IMR-90 (cell line): ENCODE results near the gene SRCAP. TPM values are rescaled to one million over a fixed set of nuclear protein-coding genes. Genes with fewer than 3 reads are reported as not detected.

Experiments
- ATAC-seq: fragments of 200-7000 bp; cut with Tn5 transposase; 2 replicates; pipeline ENCODE4 v1.9.1; 2020; ENCODE audit warnings: low read depth, mild to moderate bottlenecking, moderate library complexity
- BruUV-seq: library from RNA; stranded (reverse); fragments of 400-500 nt; replicated peaks from 2 replicates; lab custom pipeline; 2021; lab: Mats Ljungman, UMichigan
- CTCF ChIA-PET: fragments of 300-600 bp; formaldehyde crosslinking; extraction: SDS; loops from one replicate; lab custom pipeline; 2021; ENCODE audit warnings: antibody characterized with exemption; lab: Yijun Ruan, JAX
- POLR2A ChIA-PET: fragments of 300-600 bp; sonication (Branson Sonifier 250); formaldehyde crosslinking; loops from one replicate; lab custom pipeline; 2022; ENCODE audit warnings: antibody characterized with exemption; ENCODE audit not compliant: unreplicated experiment; lab: Charles Lee
- DNase-seq: peaks from one replicate; pipeline ENCODE4 v3.0.0; 2013
- H2AFZ ChIP-seq: replicated peaks from 2 replicates; pipeline ENCODE3; 2013; ENCODE audit warnings: low read length, mild to moderate bottlenecking; ENCODE audit not compliant: poor library complexity
- H2AK5ac ChIP-seq: 2 replicates; pipeline ENCODE4 v1.6.1; 2013; ENCODE audit warnings: low read depth, low read length, inconsistent platforms
- H2AK9ac ChIP-seq: replicated peaks from 2 replicates; pipeline ENCODE3; 2013; ENCODE audit warnings: mild to moderate bottlenecking, low read depth, low read length, moderate library complexity; ENCODE audit not compliant: poor library complexity
- H2BK120ac ChIP-seq: 2 replicates; pipeline ENCODE4 v1.6.1; 2013; ENCODE audit warnings: low read depth, low read length, inconsistent platforms
- H2BK15ac ChIP-seq: 3 replicates; pipeline ENCODE4 v1.6.1; 2013; ENCODE audit warnings: low read depth, low read length, inconsistent platforms
- H2BK20ac ChIP-seq: 2 replicates; pipeline ENCODE4 v1.6.1; 2013; ENCODE audit warnings: low read depth, mild to moderate bottlenecking, inconsistent platforms, low read length, moderate library complexity
- H2BK5ac ChIP-seq: 2 replicates; pipeline ENCODE4 v1.6.1; 2013; ENCODE audit warnings: mild to moderate bottlenecking, low read depth, low read length, inconsistent platforms; ENCODE audit not compliant: poor library complexity, severe bottlenecking
- H3K14ac ChIP-seq: replicated peaks from 2 replicates; pipeline ENCODE4 v1.6.1; 2013; ENCODE audit warnings: low read depth, low read length, inconsistent platforms
- H3K18ac ChIP-seq: 2 replicates; pipeline ENCODE4 v1.6.1; 2013; ENCODE audit warnings: low read depth, low read length, control low read depth
- H3K23ac ChIP-seq: 2 replicates; pipeline ENCODE4 v1.6.1; 2013; ENCODE audit warnings: low read depth, low read length, inconsistent platforms
- H3K27ac ChIP-seq: 2 replicates; pipeline ENCODE4 v1.5.1; 2013; ENCODE audit warnings: mild to moderate bottlenecking, control low read depth, low read length; ENCODE audit not compliant: insufficient read depth
- H3K27me3 ChIP-seq: 2 replicates; pipeline ENCODE4 v1.6.1; 2013; ENCODE audit warnings: low read length; ENCODE audit not compliant: control insufficient read depth, insufficient read depth
- H3K36me3 ChIP-seq: 2 replicates; pipeline ENCODE4 v1.6.1; 2013; ENCODE audit warnings: low read length, mixed read lengths; ENCODE audit not compliant: control insufficient read depth, insufficient read depth
- H3K4ac ChIP-seq: 2 replicates; pipeline ENCODE4 v1.6.1; 2013; ENCODE audit warnings: low read depth, low read length, inconsistent platforms
- H3K4me1 ChIP-seq: 2 replicates; pipeline ENCODE4 v1.6.1; 2013; ENCODE audit warnings: low read length, mixed read lengths; ENCODE audit not compliant: control insufficient read depth, insufficient read depth
- H3K4me2 ChIP-seq: 2 replicates; pipeline ENCODE4 v1.6.1; 2013; ENCODE audit warnings: low read depth, mild to moderate bottlenecking, control low read depth, low read length, moderate library complexity
- H3K4me3 ChIP-seq: 2 replicates; pipeline ENCODE4 v1.5.1; 2013; ENCODE audit warnings: low read depth, mild to moderate bottlenecking, control low read depth, low read length, moderate library complexity; ENCODE audit not compliant: insufficient read depth
- H3K56ac ChIP-seq: 2 replicates; pipeline ENCODE4 v1.6.1; 2013; ENCODE audit warnings: low read length, inconsistent platforms; ENCODE audit not compliant: insufficient read depth; ENCODE audit errors: extremely low read depth
- H3K79me1 ChIP-seq, 2 experiments: 2 replicates each; pipeline ENCODE4 v1.6.1; 2013; ENCODE audit warnings: low read length in 2 of 2, inconsistent platforms in 1 of 2, low read depth in 1 of 2
- H3K9ac ChIP-seq: 2 replicates; pipeline ENCODE4 v1.6.1; 2013; ENCODE audit warnings: low read depth, low read length, control low read depth
- H3K9me1 ChIP-seq: 2 replicates; pipeline ENCODE4 v1.6.1; 2013; ENCODE audit warnings: low read length, inconsistent platforms; ENCODE audit not compliant: insufficient read depth
- H3K9me3 ChIP-seq: 2 replicates; pipeline ENCODE4 v1.6.1; 2013; ENCODE audit warnings: low read length; ENCODE audit not compliant: control insufficient read depth, insufficient read depth
- H4K20me1 ChIP-seq: 2 replicates; pipeline ENCODE4 v1.6.1; 2013; ENCODE audit warnings: low read length, inconsistent platforms; ENCODE audit not compliant: insufficient read depth
- H4K5ac ChIP-seq: 2 replicates; pipeline ENCODE4 v1.6.1; 2013; ENCODE audit warnings: mild to moderate bottlenecking, low read depth, low read length, control low read depth
- H4K8ac ChIP-seq, 2 experiments: 2 replicates each; pipeline ENCODE4 v1.6.1; 2013; ENCODE audit warnings: low read depth in 2 of 2, low read length in 2 of 2, control low read depth in 1 of 2, inconsistent platforms in 1 of 2
- H4K91ac ChIP-seq: 2 replicates; pipeline ENCODE4 v1.6.1; 2013; ENCODE audit warnings: low read depth, low read length, inconsistent platforms; ENCODE audit not compliant: insufficient read depth
- BHLHE40 ChIP-seq: fragments of 150-350 bp; IDR thresholded peaks from 2 replicates; pipeline ENCODE4 v1.6.1; 2016; ENCODE audit warnings: mild to moderate bottlenecking, low read depth, low read length
- CHD1 ChIP-seq: IDR thresholded peaks from 2 replicates; pipeline ENCODE4 v1.6.1; 2012; ENCODE audit warnings: low read depth, low read length, improper control_type of control experiment
- CTCF ChIP-seq: conservative IDR thresholded peaks from 2 replicates; pipeline ENCODE4 v1.5.1; 2012; ENCODE audit warnings: mild to moderate bottlenecking, low read depth, low read length, improper control_type of control experiment
- ELK1 ChIP-seq: fragments of 150-350 bp; IDR thresholded peaks from 2 replicates; pipeline ENCODE4 v1.6.1; 2016; ENCODE audit warnings: low read depth, mild to moderate bottlenecking, low read length, moderate library complexity, borderline replicate concordance
- FOS ChIP-seq: fragments of 150-350 bp; IDR thresholded peaks from 2 replicates; pipeline ENCODE4 v1.6.1; 2016; ENCODE audit warnings: low read depth, low read length
- MAZ ChIP-seq: IDR thresholded peaks from 2 replicates; pipeline ENCODE4 v1.6.1; 2012; ENCODE audit warnings: low read depth, mild to moderate bottlenecking, low read length, improper control_type of control experiment, moderate library complexity, borderline replicate concordance
- NFE2L2 ChIP-seq: fragments of 150-350 bp; IDR thresholded peaks from 2 replicates; pipeline ENCODE4 v1.6.1; 2016; ENCODE audit warnings: low read depth, mild to moderate bottlenecking, low read length
- POLR2A ChIP-seq: IDR thresholded peaks from 2 replicates; pipeline ENCODE4 v1.6.1; 2012; ENCODE audit warnings: mild to moderate bottlenecking, low read depth, low read length
- RCOR1 ChIP-seq: IDR thresholded peaks from 2 replicates; pipeline ENCODE4 v1.6.1; 2012; ENCODE audit warnings: mild to moderate bottlenecking, low read length, improper control_type of control experiment; ENCODE audit not compliant: insufficient replicate concordance
- USF2 ChIP-seq: fragments of 150-350 bp; IDR thresholded peaks from 2 replicates; pipeline ENCODE4 v1.6.1; 2017; ENCODE audit warnings: mild to moderate bottlenecking, antibody characterized with exemption, low read length, low read depth
- WGBS, 2 experiments: methylation state at CpG; one replicate each; pipeline versions ENCODE4 v1.1.5 to v1.1.7; 2013; ENCODE audit warnings: missing lambda C conversion rate in 2 of 2; ENCODE audit not compliant: insufficient read length in 1 of 2; ENCODE audit errors: extremely low coverage in 2 of 2; 5-methylcytosine and 5-hydroxymethylcytosine counted together
- dilution Hi-C: fragments of 300-500 bp; cut with HindIII; formaldehyde crosslinking; loops from one replicate; pipeline ENCODE4 v1.14.3; 2018; ENCODE audit warnings: low sequenced_read_pairs; ENCODE audit not compliant: unreplicated experiment
- in situ Hi-C: fragments of 300-500 bp; cut with MboI; formaldehyde crosslinking; loops from 3 replicates; pipeline ENCODE4 v1.14.3; 2019; ENCODE audit warnings: low sequenced_read_pairs, inconsistent platforms, mixed read lengths
- intact Hi-C: fragments of 100-400 bp; cut with micrococcal nuclease; formaldehyde crosslinking; loops from 2 replicates; pipeline ENCODE4 v1.10.0; 2022
- polyA plus RNA-seq, 3 experiments: library from polyadenylated mRNA; depleted of rRNA; stranded (reverse); fragments of >200 nt; gene quantifications; 2 replicates each; pipeline ENCODE4 v1.2.3, GENCODE V29; 2012; ENCODE audit warnings: low replicate concordance in 1 of 3
- total RNA-seq: library from RNA; depleted of rRNA; stranded (reverse); fragments of >200 nt; gene quantifications from 2 replicates; pipeline ENCODE4 v1.2.3, GENCODE V29; 2012

The SRCAP gene
- total and polyA plus RNA-seq, 2 of the 4 experiments (the other 2 are of a cell fraction): 4.5 to 8.2 TPM

DNA sequence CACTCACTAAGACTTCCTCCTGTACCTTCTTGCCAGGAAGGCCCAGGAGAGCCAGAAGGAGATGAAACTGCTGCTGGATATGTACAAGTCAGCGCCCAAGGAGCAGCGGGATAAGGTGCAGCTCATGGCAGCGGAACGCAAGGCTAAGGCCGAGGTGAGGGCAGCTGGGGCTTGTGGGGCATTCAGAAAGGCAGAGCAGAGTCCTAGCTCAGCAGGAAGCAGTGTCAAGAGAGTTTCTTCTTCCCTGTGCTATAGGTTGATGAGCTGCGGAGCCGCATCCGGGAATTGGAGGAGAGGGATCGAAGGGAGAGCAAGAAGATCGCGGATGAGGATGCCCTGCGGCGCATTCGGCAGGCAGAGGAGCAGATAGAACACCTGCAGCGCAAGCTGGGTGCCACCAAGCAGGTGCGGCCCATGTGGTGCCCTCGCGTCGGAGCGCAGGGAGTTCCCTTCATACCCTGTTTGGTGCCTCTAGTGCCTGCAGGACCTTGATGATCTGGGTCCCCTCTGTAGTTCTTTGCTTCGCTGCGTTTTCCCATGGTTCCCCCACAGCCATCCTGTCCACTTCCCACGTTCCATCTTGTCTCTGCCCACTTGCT lies 69.7 kb downstream of the SRCAP start:
- no peak overlapping the region for H2AFZ ChIP-seq
- no peaks in the 10 kb centered on the region for H3K9me1 ChIP-seq
- no peak for DNase-seq
- in situ Hi-C loops (no loop called here), dilution Hi-C loops (no loop called here), intact Hi-C loops (no loop called here)
- H4K5ac ChIP-seq: no peak overlapping the region
- no peak for TF ChIP-seq BHLHE40
- no peak for TF ChIP-seq CTCF
- TF ChIP-seq ELK1: no peak
- no peak for TF ChIP-seq USF2
- TF ChIP-seq MAZ: no peak
- TF ChIP-seq CHD1: no peak
- TF ChIP-seq POLR2A: no peak
- no peak for TF ChIP-seq RCOR1
- no peak for TF ChIP-seq NFE2L2
- no peak for TF ChIP-seq FOS
- H2AK5ac ChIP-seq: no peak overlapping the region
- no peaks in the 10 kb centered on the region for H3K9me3 ChIP-seq
- H3K4me1 ChIP-seq: no peaks in the 10 kb centered on the region
- H3K27me3 ChIP-seq: no peaks in the 10 kb centered on the region
- H4K8ac ChIP-seq: no peak overlapping the region
- no peak for ATAC-seq
- POLR2A ChIA-PET: no interaction called here
- 94% methylated on average over 18 of the region's 23 CpGs; no CpG with 5 or more reads in 1 of the 2 experiments for WGBS, 2 experiments
- no peak overlapping the region for H2BK5ac ChIP-seq
- no peak overlapping the region for H3K4me2 ChIP-seq
- H3K4me3 ChIP-seq: no peak overlapping the region
- H3K4ac ChIP-seq: no peak overlapping the region
- H3K23ac ChIP-seq: no peak overlapping the region
- H2BK120ac ChIP-seq: no peak overlapping the region
- H2BK15ac ChIP-seq: no peak overlapping the region
- H3K18ac ChIP-seq: no peak overlapping the region
- no peak overlapping the region for H3K56ac ChIP-seq
- H3K9ac ChIP-seq: no peak overlapping the region
- H4K20me1 ChIP-seq: peaks cover 10% of the 10 kb centered on the region
- no TSS peak for BruUV-seq
- H3K79me1 ChIP-seq: peaks cover 14 to 67% of the 10 kb centered on the region in 2 experiments; a peak in 3 of 4 replicates
- H3K36me3 ChIP-seq: peaks cover 76% of the 10 kb centered on the region
- no peak overlapping the region for H2AK9ac ChIP-seq
- no peak overlapping the region for H3K14ac ChIP-seq
- no peak overlapping the region for H4K91ac ChIP-seq
- H2BK20ac ChIP-seq: no peak overlapping the region
- H3K27ac ChIP-seq: no peak overlapping the region
- CTCF ChIA-PET: no interaction called here
